A673 (cell line): ENCODE results near the gene M6PR.
"Not testable (repeated sequence)": the region's sequence is repeated elsewhere in the genome, so short reads cannot be mapped to it uniquely, and the experiment has no call there.

Experiments
- CTCF ChIP-seq: fragments of 300-800, 200-600 bp; sonication (generic); conservative IDR thresholded peaks from 2 replicates; pipeline ENCODE4 v1.5.1; 2017; ENCODE audit warnings: low read depth, mild to moderate bottlenecking, antibody characterized with exemption, low read length, moderate library complexity, mixed read lengths
- EZH2 ChIP-seq: fragments of 200-600 bp; sonication (generic); IDR thresholded peaks from 2 replicates; pipeline ENCODE4 v1.6.1; 2017; ENCODE audit warnings: borderline replicate concordance, low read depth, mild to moderate bottlenecking, mixed read lengths, antibody characterized with exemption, low read length; ENCODE audit not compliant: poor library complexity, severe bottlenecking

- not testable (repeated sequence) for TF ChIP-seq CTCF, EZH2
Measured at GRCh38 chr12:8934080-8934479, 15.4 kb downstream of the M6PR start.
